Measurements from ENCODE around the gene DNAJB13. TPM values are rescaled to one million over a fixed set of nuclear protein-coding genes. Genes with fewer than 3 reads are reported as not detected.
"Not testable (repeated sequence)": the region's sequence is repeated elsewhere in the genome, so short reads cannot be mapped to it uniquely, and the experiment has no call there.

DNAJB13 gene, protein sequence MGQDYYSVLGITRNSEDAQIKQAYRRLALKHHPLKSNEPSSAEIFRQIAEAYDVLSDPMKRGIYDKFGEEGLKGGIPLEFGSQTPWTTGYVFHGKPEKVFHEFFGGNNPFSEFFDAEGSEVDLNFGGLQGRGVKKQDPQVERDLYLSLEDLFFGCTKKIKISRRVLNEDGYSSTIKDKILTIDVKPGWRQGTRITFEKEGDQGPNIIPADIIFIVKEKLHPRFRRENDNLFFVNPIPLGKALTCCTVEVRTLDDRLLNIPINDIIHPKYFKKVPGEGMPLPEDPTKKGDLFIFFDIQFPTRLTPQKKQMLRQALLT
- 0.79 TPM in 1 of 2 replicates, not detected in the other for total RNA-seq (2014; rRNA removed; shearing (Covaris generic); ENCODE audit: low replicate concordance)

GRCh38 chr11:73950869-73951710, at the start of gene DNAJB13:
TSS of gene DNAJB13 (plus strand) at chr11:73951026. CDS start at chr11:73951070, 44 bp downstream.
- Histone ChIP-seq H3K36me3 (no peaks in the 10 kb centered on the region), H3K27me3 (no peaks in the 10 kb centered on the region), H3K4me3 (no peak within 1 kb of the TSS), H3K9me3 (no peaks in the 10 kb centered on the region)
- peak; percentile 25 for DNase-seq

DNA sequence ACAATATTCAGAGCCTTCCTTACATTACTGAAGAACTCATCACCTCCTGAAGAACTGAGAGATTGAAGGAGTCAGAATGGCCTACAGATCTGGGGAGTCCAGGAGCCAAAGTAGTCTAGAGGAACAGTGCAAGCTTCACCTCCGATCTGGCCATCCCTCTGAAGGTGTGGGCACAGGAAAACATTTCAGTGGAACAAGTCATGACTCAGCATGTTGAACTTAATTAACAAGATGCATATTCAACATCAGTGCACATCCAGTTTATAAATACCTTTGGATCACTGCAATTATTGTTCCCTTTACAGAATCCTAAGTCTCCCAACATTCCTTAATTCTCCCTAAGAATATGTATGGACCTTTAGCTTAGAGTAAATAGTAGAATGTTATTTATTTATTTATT, 48.5 kb upstream of the DNAJB13 start:
- Histone ChIP-seq H3K36me3 (peaks cover 28% of the 10 kb centered on the region), H3K27me3 (no peaks in the 10 kb centered on the region)
- no peak for DNase-seq

DNA sequence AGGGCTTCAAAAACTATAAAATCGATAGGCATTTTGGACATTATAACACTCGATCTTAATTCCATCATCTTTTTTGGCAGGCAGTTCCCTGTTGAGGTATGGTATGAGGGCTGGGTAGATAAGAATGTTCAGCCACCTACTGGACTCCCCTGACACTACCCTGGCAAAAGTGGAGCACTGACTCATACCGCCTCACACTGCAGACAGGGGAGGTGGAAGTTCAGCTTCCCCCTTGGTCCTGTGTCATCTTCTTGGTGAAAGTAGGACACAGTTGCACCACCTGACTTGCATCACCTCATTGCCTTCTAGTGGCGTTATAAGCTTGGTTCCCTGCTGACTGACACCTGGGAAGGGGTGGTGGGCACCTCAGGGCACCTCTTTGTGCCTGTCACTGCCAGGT, 43.6 kb upstream of the DNAJB13 start:
- no peaks in the 10 kb centered on the region for H3K27me3 ChIP-seq
- peak; percentile 58 for DNase-seq
- H3K9me3 ChIP-seq = no peaks in the 10 kb centered on the region
- peaks cover 12% of the 10 kb centered on the region for H3K36me3 ChIP-seq
- no peak overlapping the region for H3K4me3 ChIP-seq

More for the DNA sequence above, 48.5 kb upstream of the DNAJB13 start:
- H3K9me3 ChIP-seq = no peaks in the 10 kb centered on the region
- H3K4me3 ChIP-seq = no peak overlapping the region

DNA sequence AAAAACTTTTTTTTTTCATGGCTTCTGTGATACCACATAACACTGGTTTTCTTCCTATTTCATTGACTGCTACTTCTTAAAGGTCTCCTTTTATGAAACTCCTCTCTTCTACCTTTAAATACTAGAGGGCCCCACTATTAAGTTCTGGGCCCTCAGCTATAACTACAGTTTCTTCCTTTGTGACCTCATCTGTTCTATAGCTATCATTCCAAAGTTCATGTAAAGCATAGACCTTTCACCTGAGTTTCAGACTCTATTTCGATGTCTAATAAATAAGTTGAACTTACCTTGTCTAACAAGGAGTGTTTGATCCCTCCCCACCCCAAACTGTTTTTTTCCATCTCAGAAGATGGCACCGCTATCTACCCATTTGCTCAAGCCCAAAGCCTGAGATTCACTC, 38.8 kb upstream of the DNAJB13 start:
- DNase-seq = no peak
- Histone ChIP-seq H3K36me3 (peaks cover 17% of the 10 kb centered on the region), H3K4me3 (no peak overlapping the region), H3K9me3 (no peaks in the 10 kb centered on the region), H3K27me3 (no peaks in the 10 kb centered on the region)

- no peaks in the 10 kb centered on the region for H3K27me3 ChIP-seq
- H3K4me3 ChIP-seq = no peak overlapping the region
- no peak for DNase-seq
- H3K36me3 ChIP-seq = peaks cover 19% of the 10 kb centered on the region
- H3K9me3 ChIP-seq = no peaks in the 10 kb centered on the region
Measured at GRCh38 chr11:73913472-73913871, 37.4 kb upstream of the DNAJB13 start.

GRCh38 chr11:73914284-73914683, 36.5 kb upstream of the DNAJB13 start:
- Histone ChIP-seq H3K4me3 (no peak overlapping the region), H3K9me3 (no peaks in the 10 kb centered on the region), H3K27me3 (no peaks in the 10 kb centered on the region), H3K36me3 (peaks cover 24% of the 10 kb centered on the region)
- no peak for DNase-seq

DNA sequence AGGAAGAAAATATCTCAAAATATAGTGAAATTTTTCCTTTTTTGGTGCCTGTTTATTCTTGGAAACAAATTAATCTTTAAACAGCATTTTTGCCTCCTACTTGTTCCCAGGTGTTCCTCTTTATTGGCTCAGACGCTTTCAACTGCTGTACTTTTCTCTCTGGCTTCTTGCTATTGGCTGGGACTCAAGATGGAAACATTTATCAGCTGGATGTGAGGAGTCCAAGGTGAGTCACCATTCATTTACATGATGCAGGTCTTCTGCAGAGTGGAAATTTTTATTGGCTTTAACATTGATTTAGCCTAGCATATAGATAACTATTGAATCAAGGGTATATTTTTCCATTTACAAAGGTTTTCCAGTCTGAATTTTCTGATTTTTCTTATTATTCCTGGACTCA, 34.4 kb upstream of the DNAJB13 start:
- no peak overlapping the region for H3K4me3 ChIP-seq
- no peak for DNase-seq
- peaks cover 28% of the 10 kb centered on the region for H3K36me3 ChIP-seq
- no peaks in the 10 kb centered on the region for H3K9me3 ChIP-seq
- H3K27me3 ChIP-seq = no peaks in the 10 kb centered on the region

- peaks cover 20% of the 10 kb centered on the region for H3K36me3 ChIP-seq
- no peaks in the 10 kb centered on the region for H3K27me3 ChIP-seq
- DNase-seq = no peak
- no peaks in the 10 kb centered on the region for H3K9me3 ChIP-seq
- no peak overlapping the region for H3K4me3 ChIP-seq
Measured at GRCh38 chr11:73921180-73921579, 29.6 kb upstream of the DNAJB13 start.

DNA sequence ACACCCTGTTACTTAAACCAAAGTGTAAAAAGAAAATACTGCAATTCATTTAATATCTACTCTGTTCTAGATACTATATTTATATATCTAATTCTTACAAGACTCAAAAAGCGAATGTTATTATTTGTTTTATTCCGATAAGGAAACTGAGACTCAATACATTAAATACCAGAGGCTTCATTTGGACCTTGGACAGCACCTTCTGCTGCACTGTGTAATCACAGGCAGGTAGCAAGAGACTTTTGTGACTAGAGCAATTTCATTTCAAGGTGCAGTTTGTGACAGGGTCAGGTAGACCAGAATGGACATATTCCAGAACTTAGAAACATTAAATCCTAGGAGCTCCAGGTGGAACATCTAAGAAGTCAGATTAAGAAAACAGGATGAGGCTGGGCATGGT, 21.4 kb upstream of the DNAJB13 start:
- peaks cover 43% of the 10 kb centered on the region for H3K36me3 ChIP-seq
- no peaks in the 10 kb centered on the region for H3K27me3 ChIP-seq
- no peaks in the 10 kb centered on the region for H3K9me3 ChIP-seq
- no peak for DNase-seq
- H3K4me3 ChIP-seq = no peak overlapping the region

DNA sequence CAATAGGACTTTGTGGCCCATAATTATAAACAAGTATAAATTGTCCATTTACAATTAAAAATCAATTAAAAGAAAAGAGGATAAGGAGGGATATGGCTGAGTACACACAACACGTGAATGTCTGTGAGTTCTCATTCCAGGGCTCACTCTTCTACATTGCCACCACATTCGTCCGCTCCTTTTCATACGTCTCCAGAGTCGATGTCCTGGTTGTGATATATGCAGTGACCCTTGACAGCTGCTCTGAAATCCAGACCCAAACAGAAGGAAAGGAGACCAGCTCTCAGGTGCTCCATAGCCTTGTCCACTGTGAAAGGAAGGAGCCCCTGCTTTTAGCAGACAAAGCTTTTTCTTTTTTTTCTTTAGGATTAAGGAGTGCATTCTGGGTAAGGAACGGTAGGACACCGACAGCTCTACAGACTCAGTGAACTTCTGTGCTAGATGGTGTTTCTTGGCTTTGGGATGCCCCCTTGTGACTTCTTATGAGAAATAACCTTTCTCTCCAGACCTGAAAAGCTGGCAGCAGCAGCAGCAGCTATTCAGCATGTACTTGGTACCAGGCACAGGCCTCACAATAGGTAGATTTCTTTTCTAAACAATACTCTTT, 19.7 kb upstream of the DNAJB13 start:
- Histone ChIP-seq H3K36me3 (peaks cover 40% of the 10 kb centered on the region), H3K4me3 (no peak overlapping the region), H3K27me3 (no peaks in the 10 kb centered on the region), H3K9me3 (no peaks in the 10 kb centered on the region)
- DNase-seq = peak; percentile 28

DNA sequence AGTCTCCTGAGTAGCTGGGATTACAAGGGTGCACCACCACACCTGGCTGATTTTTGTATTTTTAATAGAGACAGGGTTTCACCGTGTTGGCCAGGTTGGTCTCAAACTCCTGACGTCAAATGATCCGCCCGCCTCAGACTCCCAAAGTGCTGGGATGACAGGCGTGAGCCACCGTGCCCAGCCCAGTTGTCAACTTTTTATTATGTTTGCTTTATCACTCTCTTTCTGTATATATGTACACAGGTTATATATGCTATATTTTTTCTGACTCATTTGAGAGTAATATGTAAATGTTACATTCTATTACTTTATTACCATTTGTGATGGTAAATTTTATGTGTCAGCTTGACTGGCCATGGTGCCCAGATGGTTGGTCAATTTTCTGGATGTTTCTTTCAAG, 18.9 kb upstream of the DNAJB13 start:
- DNase-seq = no peak
- H3K4me3 ChIP-seq = no peak overlapping the region
- H3K9me3 ChIP-seq = no peaks in the 10 kb centered on the region
- no peaks in the 10 kb centered on the region for H3K27me3 ChIP-seq
- peaks cover 33% of the 10 kb centered on the region for H3K36me3 ChIP-seq

- no peak for DNase-seq
- no peaks in the 10 kb centered on the region for H3K9me3 ChIP-seq
- peaks cover 24% of the 10 kb centered on the region for H3K36me3 ChIP-seq
- no peaks in the 10 kb centered on the region for H3K27me3 ChIP-seq
- H3K4me3 ChIP-seq = no peak overlapping the region
Measured at GRCh38 chr11:73932781-73933180, 18.0 kb upstream of the DNAJB13 start.

DNA sequence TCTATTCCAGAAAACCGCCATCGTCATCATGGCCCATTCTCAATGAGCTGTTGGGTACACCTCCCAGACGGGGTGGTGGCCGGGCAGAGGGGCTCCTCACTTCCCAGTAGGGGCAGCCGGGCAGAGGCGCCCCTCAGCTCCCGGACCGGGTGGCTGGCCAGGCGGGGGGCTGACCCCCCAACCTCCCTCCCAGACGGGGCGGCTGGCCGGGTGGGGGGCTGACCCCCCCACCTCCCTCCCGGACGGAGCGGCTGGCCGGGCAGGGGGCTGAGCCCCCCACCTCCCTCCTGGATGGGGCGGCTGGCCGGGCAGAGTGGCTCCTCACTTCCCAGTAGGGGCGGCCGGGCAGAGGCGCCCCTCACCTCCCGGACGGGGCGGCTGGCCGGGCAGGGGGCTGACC, 14.8 kb upstream of the DNAJB13 start:
- not testable (repeated sequence) for H3K27me3 ChIP-seq, H3K9me3 ChIP-seq, DNase-seq, H3K36me3 ChIP-seq, H3K4me3 ChIP-seq

DNA sequence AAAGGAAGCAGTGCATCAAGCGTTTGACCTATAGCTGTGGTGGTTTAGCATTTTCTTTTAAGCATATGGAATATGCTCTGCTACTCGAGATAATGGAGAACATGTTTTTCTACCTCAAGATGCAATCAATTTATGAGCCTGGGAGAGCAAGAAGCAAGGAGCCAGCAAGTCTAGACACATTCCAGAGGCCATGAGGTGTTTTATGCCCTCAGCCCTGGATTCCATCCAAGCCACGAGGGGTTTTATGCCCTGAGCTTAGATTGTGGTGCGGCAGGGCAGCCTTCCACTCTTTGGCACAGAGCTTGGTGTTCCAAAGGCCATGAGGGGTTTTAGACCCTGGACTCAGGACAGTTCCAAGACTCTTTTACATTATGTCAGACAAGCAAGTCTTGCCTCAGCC, 11.7 kb upstream of the DNAJB13 start:
- Histone ChIP-seq H3K4me3 (no peak overlapping the region), H3K36me3 (peaks cover 4% of the 10 kb centered on the region; the same call in 1 of the 2 replicates), H3K9me3 (peaks cover 12% of the 10 kb centered on the region), H3K27me3 (no peaks in the 10 kb centered on the region)
- peak; percentile 16 for DNase-seq

DNA sequence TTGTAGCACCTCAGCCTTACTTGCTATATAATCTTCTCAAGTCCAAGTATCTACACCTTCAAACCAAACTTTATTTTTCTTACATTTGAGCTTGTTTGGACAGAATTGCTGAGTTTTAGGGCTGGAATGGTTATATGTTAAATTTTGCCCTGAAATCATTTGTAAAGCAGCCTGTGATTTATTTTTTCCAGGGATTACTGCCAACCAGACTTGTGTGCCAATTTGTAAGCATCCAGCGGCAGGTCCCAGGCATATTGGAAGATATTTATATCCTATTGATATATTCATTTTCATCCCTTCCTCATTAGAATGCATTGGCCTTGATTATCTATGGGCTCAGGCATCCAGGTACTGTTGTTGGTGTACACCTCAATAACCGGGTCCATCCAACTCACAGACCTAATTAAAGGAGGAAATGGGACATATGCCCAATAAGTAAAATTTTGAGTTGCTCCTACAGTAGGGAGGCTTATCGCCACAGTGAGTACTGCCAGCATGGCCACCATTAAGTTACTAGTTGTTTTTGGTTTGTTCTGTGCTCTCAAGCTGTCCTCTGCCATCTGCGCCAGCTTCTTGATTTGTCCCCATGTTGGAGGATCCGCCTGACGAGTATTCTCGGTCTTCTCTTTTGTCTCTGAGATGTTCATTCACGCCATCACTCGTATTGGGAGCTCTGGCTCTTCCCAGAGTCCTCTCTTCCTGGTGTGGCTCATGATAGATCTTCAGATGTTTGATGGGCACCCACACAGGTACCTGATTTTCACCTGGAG, 9.8 kb upstream of the DNAJB13 start:
- H3K27me3 ChIP-seq = no peaks in the 10 kb centered on the region
- no peak overlapping the region for H3K4me3 ChIP-seq
- H3K9me3 ChIP-seq = peaks cover 12% of the 10 kb centered on the region
- peaks cover 4% of the 10 kb centered on the region; the same call in 1 of the 2 replicates for H3K36me3 ChIP-seq
- no peak for DNase-seq

- no peaks in the 10 kb centered on the region for H3K27me3 ChIP-seq
- peaks cover 4% of the 10 kb centered on the region; the same call in 1 of the 2 replicates for H3K36me3 ChIP-seq
- no peak for DNase-seq
- H3K4me3 ChIP-seq = no peak overlapping the region
- H3K9me3 ChIP-seq = peaks cover 12% of the 10 kb centered on the region
Measured at GRCh38 chr11:73942010-73942409, 8.8 kb upstream of the DNAJB13 start.

All from MG63 (cell line).